HG02938 (cell line): ENCODE results near the gene MAP2.

Source experiments
- ATAC-seq: cut with Tn5 transposase; IDR thresholded peaks from one replicate; pipeline ENCODE4 v1.9.1; 2021; ENCODE audit warnings: mild to moderate bottlenecking, moderate library complexity; ENCODE audit not compliant: unreplicated experiment

Gene MAP2

DNA sequence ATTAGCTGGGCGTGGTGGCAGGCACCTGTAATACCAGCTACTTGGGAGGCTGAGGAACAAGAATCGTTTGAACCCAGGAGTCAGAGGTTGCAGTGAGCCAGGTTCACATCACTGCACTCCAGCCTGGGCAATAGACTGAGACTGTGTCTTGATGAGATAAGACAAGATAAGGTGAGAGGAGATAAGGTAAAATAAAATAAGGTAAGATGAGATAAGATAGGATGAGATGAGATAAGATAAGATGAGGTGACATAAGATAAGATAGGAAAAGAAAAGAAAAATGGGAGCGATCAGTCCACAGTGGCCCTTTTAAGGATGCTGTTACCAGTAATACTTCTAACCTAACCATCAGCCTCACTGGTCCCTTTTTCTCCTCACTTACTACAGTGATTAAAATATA is 213.4 kb downstream of the MAP2 start:
- ATAC-seq = no peak

DNA sequence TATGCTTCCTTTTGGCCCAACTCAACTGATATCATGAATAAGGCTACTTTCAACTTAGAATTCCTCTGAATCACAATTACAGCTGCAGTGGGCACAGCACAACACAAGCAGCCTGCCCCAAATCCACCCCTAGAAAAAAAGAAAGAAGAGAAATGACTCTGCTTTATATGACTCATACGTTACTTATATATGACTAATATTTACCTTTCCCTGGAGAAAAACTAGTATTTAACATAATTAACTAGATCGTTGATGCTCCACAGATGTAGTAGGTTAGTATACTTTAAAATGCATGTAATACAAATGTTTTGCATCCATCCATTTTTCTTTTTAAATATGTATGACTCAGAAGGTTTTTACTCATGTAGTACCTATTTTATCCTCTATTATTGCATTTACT is 214.5 kb downstream of the MAP2 start:
- no peak for ATAC-seq

DNA sequence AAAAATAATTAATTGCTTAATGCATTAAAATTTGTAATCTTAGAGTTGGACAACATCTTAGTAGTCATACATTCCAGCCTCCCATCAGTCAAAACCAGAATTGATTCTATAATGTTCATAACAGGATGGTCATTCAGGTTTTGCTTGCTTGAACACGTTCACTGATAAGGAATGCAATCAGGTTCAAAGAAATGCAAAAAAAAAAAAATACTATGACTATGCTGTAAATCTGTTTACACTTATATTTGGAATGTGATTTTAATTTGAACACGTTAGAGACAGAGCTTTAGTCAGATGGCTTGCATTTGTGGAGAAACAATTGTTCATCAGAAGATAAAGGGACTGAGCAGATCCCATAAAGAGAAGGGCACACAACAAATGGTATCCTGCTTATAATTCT is 216.5 kb downstream of the MAP2 start:
- ATAC-seq = no peak

DNA sequence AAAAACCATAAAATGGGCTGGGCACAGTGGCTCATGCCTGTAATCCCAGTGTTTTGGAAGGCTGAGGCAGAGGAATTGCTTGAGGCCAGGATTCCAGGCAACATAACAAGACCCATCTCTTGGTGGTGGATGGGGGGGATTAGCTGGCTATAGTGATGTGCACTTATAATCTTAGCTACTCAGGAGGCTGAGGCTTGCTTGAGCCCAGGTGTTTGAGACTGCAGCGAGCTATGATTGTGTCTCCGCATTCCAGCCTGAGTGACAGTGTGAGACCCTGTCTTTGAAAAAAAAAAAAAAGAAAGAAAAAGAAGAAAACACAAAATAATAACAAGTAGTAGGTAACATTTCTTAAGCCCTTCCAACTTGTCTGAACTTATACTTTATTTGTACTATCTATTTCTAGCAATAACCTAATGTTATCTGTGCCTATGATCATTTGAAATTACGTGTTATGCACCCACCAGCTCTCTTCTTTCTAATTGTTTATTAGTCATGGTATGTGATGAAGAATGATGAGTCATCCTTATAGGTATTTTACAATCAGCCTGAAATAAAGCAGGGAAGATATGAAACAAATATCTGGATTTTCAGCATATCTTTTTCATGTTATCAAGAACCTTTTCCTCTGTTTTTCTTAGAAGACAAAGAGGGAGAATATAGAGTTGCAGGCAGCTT is 218.4 kb downstream of the MAP2 start:
- no peak for ATAC-seq

DNA sequence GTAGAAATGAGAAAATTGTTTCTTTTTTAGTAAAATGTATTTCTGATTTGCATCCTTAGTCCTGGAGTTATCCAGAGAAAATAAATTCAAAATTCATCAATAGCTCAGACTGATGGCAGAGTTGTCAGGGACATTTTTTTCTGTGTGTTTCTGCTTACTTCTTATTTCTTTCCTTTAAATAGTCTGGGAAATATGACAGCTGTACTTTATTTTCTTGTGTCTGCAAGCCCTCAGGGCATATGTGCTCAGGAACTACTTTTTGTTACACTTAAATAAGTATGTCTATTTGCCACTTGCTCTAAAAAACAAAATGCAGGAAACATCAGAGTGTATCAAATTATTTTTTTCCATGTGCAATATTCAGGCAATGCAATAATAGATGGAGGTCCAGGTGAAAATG is 221.0 kb downstream of the MAP2 start:
- no peak for ATAC-seq

DNA sequence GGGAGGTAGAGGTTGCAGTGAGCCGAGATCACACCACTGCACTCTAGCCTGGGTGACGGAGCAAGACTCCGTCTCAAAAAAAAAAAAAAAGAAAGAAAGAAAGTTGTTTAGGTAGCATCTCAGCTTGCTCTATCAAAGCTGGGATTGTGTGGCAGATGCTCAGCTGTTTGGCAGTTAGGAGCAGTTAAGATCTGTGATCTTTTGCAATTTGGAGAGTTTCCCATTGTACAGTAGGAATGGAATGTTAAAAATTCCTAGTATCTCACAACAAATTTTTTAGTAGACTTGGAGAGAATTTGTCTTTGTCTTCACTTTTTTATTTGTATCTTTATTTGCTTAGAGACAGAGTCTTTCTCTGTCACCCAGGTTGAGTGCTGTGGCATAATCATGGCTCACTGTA is 224.9 kb downstream of the MAP2 start:
- ATAC-seq = no peak

DNA sequence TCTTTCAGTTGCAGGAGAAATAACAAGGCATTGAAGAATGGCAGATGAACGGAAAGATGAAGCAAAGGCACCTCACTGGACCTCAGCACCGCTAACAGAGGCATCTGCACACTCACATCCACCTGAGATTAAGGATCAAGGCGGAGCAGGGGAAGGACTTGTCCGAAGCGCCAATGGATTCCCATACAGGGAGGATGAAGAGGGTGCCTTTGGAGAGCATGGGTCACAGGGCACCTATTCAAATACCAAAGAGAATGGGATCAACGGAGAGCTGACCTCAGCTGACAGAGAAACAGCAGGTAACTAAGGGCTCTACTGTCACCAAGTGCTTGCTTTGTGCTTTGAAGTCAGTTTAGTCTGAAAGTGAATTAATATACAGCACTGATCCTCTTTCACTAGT is 229.3 kb downstream of the MAP2 start:
- no peak for ATAC-seq

DNA sequence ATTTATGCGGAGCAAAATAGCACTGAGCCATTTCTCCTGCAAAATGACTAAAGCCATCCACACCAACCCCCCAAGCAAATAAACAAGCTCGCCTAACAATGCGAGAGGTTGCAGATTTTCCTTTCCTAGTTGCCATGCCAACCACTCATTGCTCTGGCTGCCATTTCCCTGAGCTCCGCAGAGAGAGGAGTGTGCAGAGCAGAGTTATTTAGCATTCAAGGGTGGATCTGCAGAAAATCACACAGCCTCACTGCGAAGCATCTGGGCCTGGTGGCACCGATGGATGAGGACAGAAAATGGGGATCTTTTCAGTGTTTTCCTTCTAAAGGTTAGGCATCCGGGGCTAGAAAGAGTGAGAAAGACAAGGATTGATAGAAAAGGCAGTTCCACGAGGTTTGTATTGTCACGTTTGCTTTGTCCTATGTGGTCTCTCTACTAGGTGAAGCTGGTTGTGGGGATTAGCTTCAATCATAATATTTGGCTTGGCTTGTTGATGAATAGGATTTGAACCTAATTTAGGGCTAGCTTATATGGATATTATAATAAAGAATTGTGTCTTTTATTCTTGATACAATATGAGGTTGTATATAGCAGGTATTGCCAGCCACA is 237.5 kb downstream of the MAP2 start:
- ATAC-seq = no peak

DNA sequence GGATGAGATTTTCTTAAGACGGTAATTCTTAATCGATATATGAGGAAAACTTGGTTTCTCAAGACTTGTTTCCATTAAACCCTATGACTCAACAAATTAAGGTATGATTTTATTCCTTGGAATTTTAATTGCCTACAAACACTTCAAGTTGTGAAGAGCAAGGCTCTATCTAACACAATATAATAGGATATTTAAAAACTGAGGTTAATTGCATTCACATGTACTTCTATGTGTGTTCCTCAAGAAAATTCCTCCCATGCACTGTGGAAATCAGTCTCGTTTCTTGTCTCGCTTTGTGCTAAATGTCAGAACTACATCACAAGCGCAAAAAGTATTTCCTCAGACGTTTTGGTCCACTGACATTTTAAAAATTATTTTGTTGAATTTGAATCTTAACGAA is 238.2 kb downstream of the MAP2 start:
- ATAC-seq = no peak

DNA sequence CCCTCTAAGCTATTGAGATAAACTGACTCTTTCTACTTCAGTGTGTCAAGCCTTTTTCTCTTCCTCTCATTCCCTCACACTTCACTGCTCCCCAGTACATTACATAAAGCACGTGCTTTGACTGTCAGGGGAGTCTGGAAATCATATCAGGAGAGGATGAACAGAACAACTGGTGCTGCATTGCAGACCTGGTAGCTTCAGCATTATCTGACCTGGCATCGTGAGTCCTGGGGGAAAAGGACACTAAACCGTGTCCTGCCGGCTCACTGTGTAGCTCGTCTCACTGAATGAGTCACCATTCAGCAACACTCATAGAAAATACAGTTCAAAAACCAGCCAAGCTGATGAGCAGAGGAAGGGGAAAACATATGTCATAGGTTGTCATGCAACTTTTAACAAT is 239.3 kb downstream of the MAP2 start:
- ATAC-seq = no peak

DNA sequence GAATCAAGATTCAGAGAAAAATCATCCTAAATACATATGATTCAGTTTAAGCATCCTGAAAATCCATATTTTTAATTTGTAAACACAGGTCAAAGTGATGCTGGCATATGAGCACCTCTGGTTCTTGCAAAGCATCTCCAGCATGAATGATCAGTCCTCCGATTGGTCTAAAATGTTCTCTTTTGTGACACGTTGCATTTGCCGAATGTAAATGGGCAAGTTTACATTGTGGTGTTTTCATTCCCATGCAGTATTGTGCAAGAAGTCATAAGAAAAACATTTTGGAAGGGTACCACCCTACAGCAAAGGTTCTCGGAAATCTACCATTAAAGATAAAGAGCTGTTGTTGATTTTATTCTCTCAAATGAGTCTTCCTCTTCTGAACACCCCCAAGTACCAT is 239.8 kb downstream of the MAP2 start:
- no peak for ATAC-seq

DNA sequence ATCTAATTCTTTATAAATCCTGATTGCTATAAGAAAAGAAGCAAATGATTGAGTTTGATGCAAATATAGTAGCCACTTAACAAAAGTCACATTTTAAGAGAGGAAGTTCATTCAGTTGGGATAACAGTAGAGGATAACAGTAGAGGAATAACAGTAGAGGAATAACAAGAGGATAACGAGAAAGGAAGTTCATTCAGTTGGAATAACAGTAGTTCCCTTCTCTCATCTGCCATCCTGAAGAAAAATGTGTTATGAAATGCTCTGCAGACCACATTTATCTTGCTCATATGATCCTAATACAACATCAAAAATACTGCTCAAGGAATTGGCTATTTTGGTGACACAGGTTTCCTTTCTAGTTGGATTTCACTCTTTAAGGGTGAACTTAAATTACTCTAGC is 242.4 kb downstream of the MAP2 start:
- ATAC-seq = no peak

DNA sequence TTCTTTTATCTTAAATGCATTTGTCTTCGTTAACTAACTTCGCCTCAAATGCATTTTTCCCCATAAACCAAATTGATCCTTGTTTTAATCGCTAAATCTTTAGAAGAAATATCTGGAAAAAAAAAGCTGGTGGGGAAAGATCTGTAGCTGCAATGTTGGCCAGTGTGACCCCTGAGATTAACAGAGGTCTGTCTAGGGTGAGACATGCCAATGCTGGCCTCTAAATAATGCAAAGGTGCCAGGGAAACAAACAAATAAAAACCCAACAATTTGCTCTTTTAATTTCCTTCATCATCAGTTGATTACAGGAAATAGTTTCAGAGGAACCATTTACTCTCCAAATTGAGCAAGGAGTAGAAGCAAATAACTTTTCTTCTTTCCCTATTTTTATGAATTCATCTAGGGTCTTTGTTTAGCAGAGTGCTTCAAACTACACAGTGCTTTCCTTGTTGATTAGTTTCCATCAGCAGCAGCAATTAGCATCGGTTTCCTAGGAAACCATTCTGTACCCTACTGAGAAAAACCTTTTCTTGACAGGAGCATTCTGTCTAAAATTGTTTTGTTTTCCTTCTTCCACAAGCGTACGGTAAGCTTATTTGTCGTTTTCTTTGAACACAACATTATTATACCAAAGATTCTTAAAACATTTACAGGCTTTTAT is 247.3 kb downstream of the MAP2 start:
- no peak for ATAC-seq

DNA sequence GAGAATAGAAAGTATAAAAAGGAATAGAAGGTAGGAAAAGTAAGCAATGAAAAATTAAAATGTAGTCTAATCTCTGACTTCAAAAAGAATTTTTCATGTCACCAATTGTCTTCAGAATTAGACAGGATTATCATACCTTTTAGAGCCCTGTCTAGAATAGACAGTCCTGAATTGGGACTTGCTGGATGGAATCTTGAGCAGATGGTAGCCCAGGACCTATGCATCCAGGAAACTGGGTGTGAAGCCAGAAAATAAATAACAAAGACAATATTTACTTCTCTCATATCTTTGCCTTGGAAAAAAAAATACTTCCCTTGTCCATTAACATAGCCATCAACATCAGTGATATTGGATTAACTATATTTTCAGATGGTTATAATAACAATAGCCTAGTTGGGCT is 250.0 kb downstream of the MAP2 start:
- no peak for ATAC-seq

DNA sequence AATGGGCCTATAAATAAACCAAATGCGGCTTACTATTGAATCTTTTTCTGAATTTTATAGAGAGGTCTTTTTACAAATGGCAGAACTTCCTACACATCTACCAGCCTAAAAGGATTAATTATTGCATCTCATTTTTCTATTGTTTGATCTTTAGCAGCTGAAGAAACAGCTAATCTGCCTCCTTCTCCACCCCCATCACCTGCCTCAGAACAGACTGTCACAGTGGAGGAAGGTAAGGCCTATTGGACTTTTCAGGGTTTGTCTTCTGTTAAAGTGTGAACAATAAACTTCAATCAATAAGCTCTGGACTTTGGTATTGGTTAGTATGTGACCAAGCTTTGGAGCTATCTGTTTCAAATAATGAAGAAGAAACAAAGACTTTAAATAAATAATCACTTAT is 256.7 kb downstream of the MAP2 start:
- no peak for ATAC-seq

DNA sequence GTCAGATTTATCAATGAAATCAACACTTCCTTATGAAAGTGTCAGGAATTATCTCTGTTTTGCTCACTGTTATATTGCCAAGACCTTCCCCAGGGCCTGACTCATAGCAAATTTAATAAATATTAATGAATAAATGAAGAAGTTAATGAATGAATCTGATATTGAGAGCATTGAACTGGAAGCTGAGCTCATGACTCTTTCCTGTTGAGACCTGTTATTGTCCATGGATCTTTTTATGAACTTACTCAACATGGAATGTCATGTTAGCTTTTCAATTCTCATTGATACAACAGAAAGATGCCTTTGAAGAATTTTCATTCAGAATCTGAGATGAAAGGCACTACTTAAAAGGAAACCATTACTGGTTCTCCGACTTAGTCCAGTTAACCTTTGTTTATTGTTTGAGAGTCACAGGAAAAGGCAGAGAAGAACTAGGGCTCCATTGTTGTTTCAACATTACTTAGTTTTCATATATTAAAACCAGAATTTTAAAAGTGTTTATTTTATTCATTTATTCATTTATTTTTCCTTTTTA is 257.4 kb downstream of the MAP2 start:
- ATAC-seq = no peak

DNA sequence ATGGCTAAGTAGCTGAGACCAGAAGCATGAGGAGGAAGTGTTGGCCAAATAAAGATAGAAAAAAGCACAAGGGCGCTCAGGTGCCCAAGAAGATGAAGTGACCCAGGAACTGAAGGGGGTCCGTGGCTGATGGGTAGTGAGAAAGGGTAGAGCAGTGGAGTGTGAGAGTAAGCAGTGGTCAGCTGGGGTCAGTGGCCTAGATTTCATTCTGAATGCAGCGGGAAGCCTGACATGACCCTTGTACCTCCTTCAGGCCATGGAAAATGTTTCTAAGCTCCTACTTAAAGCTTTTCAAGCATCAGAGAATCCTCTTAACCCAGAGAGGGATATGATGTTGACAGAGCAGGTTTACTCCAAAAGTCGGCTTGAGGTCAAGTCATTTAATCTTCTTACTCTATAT is 258.8 kb downstream of the MAP2 start:
- no peak for ATAC-seq

DNA sequence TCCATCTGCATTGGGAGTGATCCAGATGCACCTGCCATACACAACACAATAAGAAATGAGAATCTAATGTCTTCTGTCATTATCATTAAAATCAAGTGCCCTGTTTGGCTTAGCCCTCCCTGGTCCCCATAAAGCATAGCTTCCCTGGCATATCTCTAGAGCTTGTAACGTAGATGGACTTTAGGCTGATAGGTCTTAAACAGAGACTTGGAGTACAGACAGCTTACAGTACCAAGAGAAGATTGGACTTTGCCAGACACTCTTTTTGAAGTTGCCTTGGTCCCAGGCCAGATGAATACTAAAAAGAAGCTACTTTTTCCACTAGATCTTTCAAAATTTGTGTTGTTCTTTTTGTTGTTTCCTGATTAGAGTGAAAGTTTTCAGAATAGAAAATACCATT is 261.5 kb downstream of the MAP2 start:
- no peak for ATAC-seq

DNA sequence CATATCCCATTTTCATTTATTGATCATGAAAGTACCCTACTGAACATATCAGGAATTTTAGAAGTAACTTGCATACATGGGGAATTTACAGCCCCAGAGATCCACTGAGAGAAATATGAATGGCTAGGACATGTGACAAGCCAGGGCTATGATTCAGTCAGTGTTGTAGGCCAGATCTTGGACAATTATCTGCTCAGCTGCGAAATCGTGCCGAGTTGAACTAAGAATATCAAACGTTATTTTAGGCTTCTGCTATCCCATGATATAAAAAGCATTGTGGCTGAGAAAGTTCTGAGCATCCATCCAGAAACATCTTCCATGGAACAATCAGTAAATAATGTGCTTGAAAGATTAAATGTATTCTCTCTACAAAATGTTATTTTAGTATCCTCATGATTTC is 262.1 kb downstream of the MAP2 start:
- ATAC-seq = no peak

DNA sequence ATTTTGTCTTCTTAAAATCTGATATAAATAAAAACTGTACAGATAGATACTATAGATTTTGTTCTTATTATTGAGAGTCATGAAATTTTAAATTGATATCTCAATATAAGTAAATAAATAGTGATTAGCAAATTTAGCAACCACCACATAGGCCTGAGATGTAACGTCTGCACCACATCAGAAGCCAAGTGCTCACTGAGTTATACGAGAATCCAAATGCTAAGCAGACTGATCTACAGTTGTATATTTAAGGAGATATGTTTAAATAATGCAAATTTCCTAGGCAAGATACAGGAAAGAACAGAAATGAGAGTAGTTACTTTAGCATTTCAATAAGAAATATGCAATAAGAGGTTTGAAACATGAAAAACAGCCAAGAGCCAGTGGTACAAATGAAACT is 262.6 kb downstream of the MAP2 start:
- no peak for ATAC-seq

DNA sequence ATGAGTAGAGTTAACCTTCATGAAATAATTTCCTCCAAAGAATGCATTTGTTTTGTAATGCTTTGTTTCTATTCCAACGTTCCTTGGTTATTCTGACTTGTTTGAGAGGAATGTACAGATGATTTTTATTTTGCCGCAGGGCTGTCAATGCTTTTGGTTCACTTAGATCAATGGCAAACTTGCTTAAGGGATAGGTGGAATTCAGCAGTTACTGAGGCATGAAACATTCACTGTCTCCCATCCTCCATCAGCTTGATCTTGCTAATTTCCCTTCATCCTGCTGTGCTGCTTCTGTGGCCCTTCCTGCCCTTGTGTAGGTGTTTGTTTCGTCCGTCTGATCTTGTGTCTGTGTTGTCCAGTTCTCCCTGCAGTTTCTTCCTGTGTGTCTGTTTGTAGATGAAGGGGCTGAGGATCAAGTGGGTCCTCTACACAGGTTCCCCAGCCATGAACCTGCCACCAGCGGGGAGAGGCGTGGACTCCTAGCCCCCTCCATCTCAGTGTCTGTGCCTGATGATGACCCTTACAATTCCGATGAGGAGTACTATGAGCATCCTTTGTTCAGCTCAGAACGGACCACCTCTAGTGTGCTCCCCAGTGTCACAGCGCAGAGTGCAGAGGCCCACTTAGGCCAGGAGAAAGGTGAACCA is 263.6 kb downstream of the MAP2 start:
- ATAC-seq = no peak

DNA sequence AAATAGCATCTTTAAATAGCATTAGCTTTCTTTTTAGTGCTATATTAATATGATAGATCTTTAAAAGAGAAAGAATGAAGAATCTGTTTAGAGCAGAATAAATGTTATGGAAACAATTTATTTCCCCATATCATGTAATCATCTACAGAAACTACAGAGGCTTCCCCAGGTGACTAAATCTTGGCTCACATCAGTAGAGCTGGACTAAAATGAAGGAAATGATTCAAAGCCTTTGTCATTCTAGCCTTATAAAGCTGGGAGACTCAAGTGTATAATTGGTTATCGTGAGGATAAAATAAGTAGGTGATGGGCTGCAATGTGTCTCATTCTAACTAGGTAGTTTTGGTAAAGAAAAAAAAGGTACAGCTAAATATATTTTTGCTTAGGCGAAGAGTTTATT is 264.5 kb downstream of the MAP2 start:
- ATAC-seq = no peak
